OCI-LY7 (cell line): Measurements from ENCODE around the gene TMEM209. TPM values are rescaled to one million over a fixed set of nuclear protein-coding genes. Genes with fewer than 3 reads are reported as not detected.
A peak's percentile ranks its signal among the peaks of the same experiment; 100 is the strongest.

Source experiments
- BruUV-seq: library from RNA; stranded (reverse); fragments of 400-500 nt; replicated peaks from 2 replicates; lab custom pipeline; 2021; lab: Mats Ljungman, UMichigan
- CTCF ChIA-PET: fragments of 300-600 bp; sonication (Branson Sonifier 250); formaldehyde crosslinking; loops from one replicate; lab custom pipeline; 2022; ENCODE audit warnings: antibody characterized with exemption; ENCODE audit not compliant: unreplicated experiment; lab: Charles Lee
- POLR2A ChIA-PET: fragments of 300-600 bp; sonication (Branson Sonifier 250); formaldehyde crosslinking; loops from one replicate; lab custom pipeline; 2022; ENCODE audit warnings: antibody characterized with exemption; lab: Charles Lee
- DNase-seq: peaks from one replicate; pipeline ENCODE4 v3.0.0-alpha.2; 2015; ENCODE audit warnings: low spot score
- H2AFZ ChIP-seq: fragments of 200-600 bp; sonication (generic), shearing (Covaris generic); 2 replicates; pipeline ENCODE4 v1.6.1; 2014; ENCODE audit warnings: mild to moderate bottlenecking, antibody characterized with exemption, low read length, moderate library complexity
- H3K27ac ChIP-seq: fragments of 200-600 bp; sonication (generic); 2 replicates; pipeline ENCODE4 v1.5.1; 2014; ENCODE audit warnings: mixed run types, low read depth, mild to moderate bottlenecking, moderate library complexity, low read length, inconsistent platforms; ENCODE audit not compliant: poor library complexity, severe bottlenecking
- H3K36me3 ChIP-seq: fragments of 200-600 bp; sonication (generic); 2 replicates; pipeline ENCODE4 v1.6.1; 2014; ENCODE audit warnings: mild to moderate bottlenecking, antibody characterized with exemption, low read length, moderate library complexity, mixed read lengths; ENCODE audit not compliant: insufficient read depth
- H3K4me1 ChIP-seq: fragments of 200-600 bp; sonication (generic); 2 replicates; pipeline ENCODE4 v1.5.1; 2014; ENCODE audit warnings: mild to moderate bottlenecking, low read length; ENCODE audit not compliant: insufficient read depth, poor library complexity, severe bottlenecking
- H3K4me2 ChIP-seq: fragments of 200-600 bp; sonication (generic); 2 replicates; pipeline ENCODE4 v1.6.1; 2014; ENCODE audit warnings: mild to moderate bottlenecking, low read length
- H3K4me3 ChIP-seq: fragments of 200-600 bp; sonication (generic); 2 replicates; pipeline ENCODE4 v1.5.1; 2014; ENCODE audit warnings: mild to moderate bottlenecking, low read depth, low read length; ENCODE audit not compliant: poor library complexity, severe bottlenecking
- H3K79me2 ChIP-seq: fragments of 200-600 bp; sonication (generic); 2 replicates; pipeline ENCODE4 v1.6.1; 2016; ENCODE audit warnings: low read depth, mild to moderate bottlenecking, low read length, moderate library complexity, mixed read lengths; ENCODE audit not compliant: insufficient read depth
- H3K9me2 ChIP-seq: fragments of 200-600 bp; sonication (generic); 2 replicates; pipeline ENCODE4 v1.6.1; 2016; ENCODE audit warnings: mild to moderate bottlenecking, low read length, mixed read lengths; ENCODE audit not compliant: insufficient read depth
- H3K9me3 ChIP-seq: fragments of 200-600 bp; sonication (generic); 2 replicates; pipeline ENCODE4 v1.6.1; 2014; ENCODE audit warnings: mild to moderate bottlenecking, mixed run types, low read length, mixed read lengths
- H4K20me1 ChIP-seq: fragments of 200-600 bp; sonication (generic); 2 replicates; pipeline ENCODE4 v1.6.1; 2014; ENCODE audit warnings: mild to moderate bottlenecking, antibody characterized with exemption, low read length, moderate library complexity, mixed read lengths; ENCODE audit not compliant: insufficient read depth
- EZH2phosphoT487 ChIP-seq: fragments of 200-600 bp; sonication (generic); IDR thresholded peaks from 2 replicates; pipeline ENCODE4 v1.6.1; 2018; ENCODE audit warnings: low read depth, borderline replicate concordance, mild to moderate bottlenecking, mixed run types, antibody characterized with exemption, low read length, moderate library complexity, mixed read lengths
- intact Hi-C: fragments of 100-400 bp; cut with micrococcal nuclease; formaldehyde crosslinking; loops from one replicate; pipeline ENCODE4 v1.10.0; 2022; ENCODE audit not compliant: unreplicated experiment
- total RNA-seq, 2 experiments: library from RNA; depleted of rRNA in 1 of 2; stranded (reverse); fragments of >200 nt in 1 of 2; shearing (Covaris generic) in 1 of 2; gene quantifications; 2 replicates each; pipeline ENCODE4 v1.2.3, GENCODE V29; 2014 to 2022
- TF ChIP-seq, protein P1 (sequence below): fragments of 200-600 bp; sonication (generic); conservative IDR thresholded peaks from 2 replicates; pipeline ENCODE4 v1.5.1; 2014; ENCODE audit warnings: mild to moderate bottlenecking, antibody characterized with exemption, low read length, moderate library complexity, mixed read lengths

The TMEM209 gene
- total RNA-seq, 2 experiments from 2014 or later: 18.1 to 37.9 TPM

DNA sequence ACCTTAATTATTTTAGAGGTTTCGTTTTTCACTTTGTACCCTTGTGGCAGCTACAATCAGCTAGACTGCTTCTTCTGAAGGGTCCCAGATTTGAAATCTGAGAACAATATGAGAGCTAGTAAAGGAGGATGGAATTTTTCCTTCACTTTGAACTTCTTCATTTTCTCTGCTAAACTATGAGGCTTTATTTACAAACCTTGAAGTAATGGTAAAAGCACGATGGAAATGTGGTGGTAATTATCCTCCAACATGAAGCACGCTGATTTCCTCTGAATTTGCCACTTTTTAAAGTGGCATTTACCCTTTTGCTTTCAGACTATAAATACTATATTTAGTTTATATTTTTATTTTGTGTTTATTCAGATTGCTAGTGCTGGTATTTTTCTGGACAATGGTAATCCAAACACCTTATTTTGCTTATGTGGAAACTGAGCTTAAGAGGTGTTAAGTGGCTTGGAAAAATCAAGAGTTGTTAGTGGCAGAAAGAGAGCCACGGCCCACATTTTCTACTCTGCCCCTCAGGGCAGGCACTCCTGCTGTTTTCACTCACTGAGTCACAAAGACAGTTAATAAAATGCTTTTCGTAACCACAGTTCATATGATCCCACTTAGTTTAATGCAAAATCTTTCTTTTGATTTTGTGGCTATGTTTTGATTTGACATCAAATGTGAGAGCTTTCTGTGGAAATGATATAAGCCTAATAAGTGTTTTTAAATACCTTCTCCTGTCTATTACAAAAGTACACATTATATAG lies 5.2 kb upstream of the TMEM209 start:
- H3K4me2 ChIP-seq: no peak overlapping the region
- POLR2A ChIA-PET: interaction anchor here (1.1 to 1.5 kb wide), 2 partner anchors 18 to 33 kb away, joined by 3 to 4 read pairs; no protein-coding TSS in a partner anchor
- TF ChIP-seq, protein P1, sequence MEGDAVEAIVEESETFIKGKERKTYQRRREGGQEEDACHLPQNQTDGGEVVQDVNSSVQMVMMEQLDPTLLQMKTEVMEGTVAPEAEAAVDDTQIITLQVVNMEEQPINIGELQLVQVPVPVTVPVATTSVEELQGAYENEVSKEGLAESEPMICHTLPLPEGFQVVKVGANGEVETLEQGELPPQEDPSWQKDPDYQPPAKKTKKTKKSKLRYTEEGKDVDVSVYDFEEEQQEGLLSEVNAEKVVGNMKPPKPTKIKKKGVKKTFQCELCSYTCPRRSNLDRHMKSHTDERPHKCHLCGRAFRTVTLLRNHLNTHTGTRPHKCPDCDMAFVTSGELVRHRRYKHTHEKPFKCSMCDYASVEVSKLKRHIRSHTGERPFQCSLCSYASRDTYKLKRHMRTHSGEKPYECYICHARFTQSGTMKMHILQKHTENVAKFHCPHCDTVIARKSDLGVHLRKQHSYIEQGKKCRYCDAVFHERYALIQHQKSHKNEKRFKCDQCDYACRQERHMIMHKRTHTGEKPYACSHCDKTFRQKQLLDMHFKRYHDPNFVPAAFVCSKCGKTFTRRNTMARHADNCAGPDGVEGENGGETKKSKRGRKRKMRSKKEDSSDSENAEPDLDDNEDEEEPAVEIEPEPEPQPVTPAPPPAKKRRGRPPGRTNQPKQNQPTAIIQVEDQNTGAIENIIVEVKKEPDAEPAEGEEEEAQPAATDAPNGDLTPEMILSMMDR: no peak
- TF ChIP-seq EZH2phosphoT487: no peak
- no peaks in the 10 kb centered on the region for H3K9me2 ChIP-seq
- 0 out of 2 replicates have a peak overlapping the region, but pooled peaks have one; percentile 31 for H2AFZ ChIP-seq
- no peak overlapping the region for H3K27ac ChIP-seq
- no peak for DNase-seq
- no peak overlapping the region for H3K4me3 ChIP-seq
- intact Hi-C loops: loop anchor here (5.0 kb wide), 1 partner anchor 138 kb away; the partner anchor contains the start of gene KLHDC10
- H3K36me3 ChIP-seq: no peaks in the 10 kb centered on the region
- no peaks in the 10 kb centered on the region for H3K9me3 ChIP-seq
- CTCF ChIA-PET: no interaction called here
- H4K20me1 ChIP-seq: no peaks in the 10 kb centered on the region
- H3K79me2 ChIP-seq: no peaks in the 10 kb centered on the region
- H3K4me1 ChIP-seq: no peaks in the 10 kb centered on the region
- BruUV-seq: no TSS peak

DNA sequence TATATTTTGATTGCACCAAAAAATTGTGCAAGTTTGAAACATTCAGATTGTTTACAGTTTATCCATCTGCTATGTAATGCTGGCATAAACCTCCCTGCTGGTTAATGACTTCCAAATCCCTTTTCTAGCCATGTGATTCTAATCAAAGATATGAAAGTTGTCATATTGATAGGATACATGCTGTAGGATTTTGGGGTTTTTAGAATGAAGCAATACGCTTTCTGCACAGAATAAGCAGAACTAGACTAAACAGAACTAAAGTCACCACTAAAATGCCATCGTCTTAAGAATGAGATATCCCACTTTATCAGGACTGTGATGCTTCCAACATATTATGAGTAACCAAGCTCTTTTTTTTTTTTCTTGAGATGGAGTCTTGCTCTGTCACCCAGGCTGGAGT lies 3.3 kb upstream of the TMEM209 start:
- H3K9me3 ChIP-seq: no peaks in the 10 kb centered on the region
- peaks cover 16% of the 10 kb centered on the region for H3K79me2 ChIP-seq
- H3K36me3 ChIP-seq: peaks cover 5% of the 10 kb centered on the region
- no peak overlapping the region for H3K4me2 ChIP-seq
- H3K27ac ChIP-seq: no peak overlapping the region
- ChIA-PET POLR2A (interaction anchor here (0.6 to 0.9 kb wide), 2 partner anchors 24 to 1271 kb away, joined by 3 to 4 read pairs; no protein-coding TSS in a partner anchor), CTCF (no interaction called here)
- H2AFZ ChIP-seq: no peak overlapping the region
- H4K20me1 ChIP-seq: no peaks in the 10 kb centered on the region
- no peak overlapping the region for H3K4me3 ChIP-seq
- BruUV-seq: no TSS peak
- DNase-seq: no peak
- no peaks in the 10 kb centered on the region for H3K9me2 ChIP-seq
- H3K4me1 ChIP-seq: peaks cover 9% of the 10 kb centered on the region
- intact Hi-C loops: no loop called here
- TF ChIP-seq, protein P1: no peak

DNA sequence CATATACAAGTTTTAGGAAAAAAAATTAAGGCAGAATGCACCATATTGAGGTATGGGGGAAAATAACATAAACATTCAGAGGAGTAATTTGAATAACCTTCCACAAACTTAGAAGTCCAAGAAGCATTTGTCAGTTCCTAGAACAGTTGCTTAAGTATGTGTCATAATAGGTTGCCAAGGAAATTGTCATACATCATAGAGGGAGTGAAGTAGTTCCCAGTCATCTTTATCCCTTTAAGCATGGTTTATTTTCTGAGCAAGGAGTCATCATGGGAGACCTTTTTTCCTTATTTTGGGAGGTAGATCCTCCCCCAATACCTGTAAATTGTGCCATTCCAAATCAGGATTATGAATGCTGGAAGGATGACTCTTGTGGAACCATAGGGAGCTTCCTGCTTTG lies 2.4 kb upstream of the TMEM209 start, which contains the start of gene SSMEM1:
SSMEM1 (plus strand) TSS at position 219 of the 400 bp plus-strand sequence; CDS start at position 270, 51 bp downstream.
- CTCF ChIA-PET: no interaction called here
- Histone ChIP-seq H3K9me3 (peaks cover 4% of the 10 kb centered on the region), H3K4me3 (no peak within 1 kb of the TSS), H3K79me2 (peaks cover 22% of the 10 kb centered on the region), H3K27ac (no peak within 1 kb of the TSS), H3K9me2 (no peaks in the 10 kb centered on the region), H4K20me1 (no peaks in the 10 kb centered on the region), H2AFZ (peak within 1 kb of the TSS; percentile 24), H3K36me3 (peaks cover 13% of the 10 kb centered on the region), H3K4me2 (no peak within 1 kb of the TSS), H3K4me1 (peaks cover 9% of the 10 kb centered on the region)
- no peak for DNase-seq
- intact Hi-C loops: no loop called here
- no TSS peak for BruUV-seq
- TF ChIP-seq, protein P1: no peak
- TF ChIP-seq EZH2phosphoT487: no peak
- POLR2A ChIA-PET: interaction anchor here (0.6 kb wide), 1 partner anchor 20 kb away, joined by 3 read pairs; no protein-coding TSS in a partner anchor
